Sigmoid colon (tissue), 4 donors: Measurements from ENCODE around the gene LILRB4.
"Not testable (repeated sequence)": the region's sequence is repeated elsewhere in the genome, so short reads cannot be mapped to it uniquely, and the experiment has no call there.

Experiments used
- POLR2A ChIP-seq, 2 donors: fragments of 450-650 bp; IDR thresholded peaks; one replicate each; pipeline ENCODE4 v1.6.1; 2016; ENCODE audit warnings: antibody characterized with exemption in 2 of 2, mild to moderate bottlenecking in 2 of 2, moderate library complexity in 2 of 2
- POLR2AphosphoS5 ChIP-seq, 4 donors: sonication (generic); formaldehyde crosslinking; IDR thresholded peaks; one replicate each; pipeline ENCODE4 v1.6.1; 2017; ENCODE audit warnings: antibody characterized with exemption in 4 of 4
- TF ChIP-seq, protein P1 (sequence below), 4 experiments: fragments of 450-650 bp in 3 of 4; fragments of 200-600 bp in 1 of 4; IDR thresholded peaks; one replicate each; pipeline ENCODE4 v1.5.1; 2016 to 2019; ENCODE audit warnings: antibody characterized with exemption in 4 of 4, mild to moderate bottlenecking in 3 of 4, moderate library complexity in 2 of 4

DNA sequence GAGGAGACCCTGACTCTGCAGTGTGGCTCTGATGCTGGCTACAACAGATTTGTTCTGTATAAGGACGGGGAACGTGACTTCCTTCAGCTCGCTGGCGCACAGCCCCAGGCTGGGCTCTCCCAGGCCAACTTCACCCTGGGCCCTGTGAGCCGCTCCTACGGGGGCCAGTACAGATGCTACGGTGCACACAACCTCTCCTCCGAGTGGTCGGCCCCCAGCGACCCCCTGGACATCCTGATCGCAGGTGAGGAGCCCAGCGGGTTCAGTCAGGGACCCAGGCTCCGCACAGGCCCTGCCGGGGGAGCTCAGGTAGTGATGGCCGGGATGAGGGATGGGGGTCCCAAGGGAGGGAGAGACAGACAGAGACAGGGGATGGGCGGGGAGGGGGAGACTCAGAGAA is 30.3 kb upstream of the LILRB4 start:
- not testable (repeated sequence) for TF ChIP-seq POLR2A, POLR2AphosphoS5 (IDR thresholded peaks at IDR 0.05)
- TF ChIP-seq, protein P1, sequence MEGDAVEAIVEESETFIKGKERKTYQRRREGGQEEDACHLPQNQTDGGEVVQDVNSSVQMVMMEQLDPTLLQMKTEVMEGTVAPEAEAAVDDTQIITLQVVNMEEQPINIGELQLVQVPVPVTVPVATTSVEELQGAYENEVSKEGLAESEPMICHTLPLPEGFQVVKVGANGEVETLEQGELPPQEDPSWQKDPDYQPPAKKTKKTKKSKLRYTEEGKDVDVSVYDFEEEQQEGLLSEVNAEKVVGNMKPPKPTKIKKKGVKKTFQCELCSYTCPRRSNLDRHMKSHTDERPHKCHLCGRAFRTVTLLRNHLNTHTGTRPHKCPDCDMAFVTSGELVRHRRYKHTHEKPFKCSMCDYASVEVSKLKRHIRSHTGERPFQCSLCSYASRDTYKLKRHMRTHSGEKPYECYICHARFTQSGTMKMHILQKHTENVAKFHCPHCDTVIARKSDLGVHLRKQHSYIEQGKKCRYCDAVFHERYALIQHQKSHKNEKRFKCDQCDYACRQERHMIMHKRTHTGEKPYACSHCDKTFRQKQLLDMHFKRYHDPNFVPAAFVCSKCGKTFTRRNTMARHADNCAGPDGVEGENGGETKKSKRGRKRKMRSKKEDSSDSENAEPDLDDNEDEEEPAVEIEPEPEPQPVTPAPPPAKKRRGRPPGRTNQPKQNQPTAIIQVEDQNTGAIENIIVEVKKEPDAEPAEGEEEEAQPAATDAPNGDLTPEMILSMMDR (IDR thresholded peaks at IDR 0.05) = not testable (repeated sequence)
